HEK293 (cell line): ENCODE results near the gene GUCY2D.

ENCODE experiments used
- BCL11B ChIP-seq: fragments of 450-650 bp; formaldehyde crosslinking; IDR thresholded peaks from 2 replicates; pipeline ENCODE4 v1.5.1; 2016; ENCODE audit warnings: low read depth, missing biosample characterization, missing genetic modification characterization
- GLI2 ChIP-seq: fragments of 450-650 bp; formaldehyde crosslinking; IDR thresholded peaks from 2 replicates; pipeline ENCODE4; 2017; ENCODE audit warnings: missing biosample characterization, missing genetic modification characterization, low read depth, borderline replicate concordance
- HOXA7 ChIP-seq: sonication (generic); formaldehyde crosslinking; IDR thresholded peaks from 2 replicates; pipeline ENCODE4 v1.8.1; 2022; ENCODE audit warnings: missing genetic modification reagents, borderline replicate concordance
- OVOL3 ChIP-seq: fragments of 450-650 bp; formaldehyde crosslinking; IDR thresholded peaks from 2 replicates; pipeline ENCODE4 v1.5.1; 2016; ENCODE audit warnings: missing biosample characterization, missing genetic modification characterization
- PRDM10 ChIP-seq: fragments of 450-650 bp; formaldehyde crosslinking; IDR thresholded peaks from 2 replicates; pipeline ENCODE4 v1.5.1; 2016; ENCODE audit warnings: missing biosample characterization, missing genetic modification characterization
- TRIM28 ChIP-seq: IDR thresholded peaks from 2 replicates; pipeline ENCODE4 v1.6.1; 2011; ENCODE audit warnings: low read length, control low read depth, borderline replicate concordance
- WT1 ChIP-seq: fragments of 450-650 bp; formaldehyde crosslinking; IDR thresholded peaks from 2 replicates; pipeline ENCODE4 v1.5.1; 2016; ENCODE audit warnings: missing biosample characterization, missing genetic modification characterization
- ZBTB11 ChIP-seq: fragments of 450-650 bp; formaldehyde crosslinking; conservative IDR thresholded peaks from 2 replicates; pipeline ENCODE4 v1.5.1; 2016; ENCODE audit warnings: low read depth, missing biosample characterization, missing genetic modification characterization
- ZBTB48 ChIP-seq: fragments of 450-650 bp; formaldehyde crosslinking; IDR thresholded peaks from 2 replicates; pipeline ENCODE4 v1.5.1; 2016; ENCODE audit warnings: missing biosample characterization, missing genetic modification characterization
- ZEB2 ChIP-seq: fragments of 450-650 bp; formaldehyde crosslinking; IDR thresholded peaks from 2 replicates; pipeline ENCODE4 v1.5.1; 2016; ENCODE audit warnings: missing biosample characterization, missing genetic modification characterization
- ZFP69B ChIP-seq: fragments of 450-650 bp; formaldehyde crosslinking; IDR thresholded peaks from 2 replicates; pipeline ENCODE4 v1.5.1; 2016; ENCODE audit warnings: missing biosample characterization, missing genetic modification characterization
- ZNF132 ChIP-seq: fragments of 450-650 bp; formaldehyde crosslinking; IDR thresholded peaks from 2 replicates; pipeline ENCODE4 v1.5.1; 2017; ENCODE audit warnings: missing biosample characterization, missing genetic modification characterization, borderline replicate concordance
- ZNF140 ChIP-seq: fragments of 450-650 bp; formaldehyde crosslinking; IDR thresholded peaks from 2 replicates; pipeline ENCODE4 v1.5.1; 2016; ENCODE audit warnings: missing biosample characterization, missing genetic modification characterization
- ZNF19 ChIP-seq: fragments of 450-650 bp; formaldehyde crosslinking; IDR thresholded peaks from 2 replicates; pipeline ENCODE4; 2016; ENCODE audit warnings: missing biosample characterization, missing genetic modification characterization, low read depth
- ZNF2 ChIP-seq: fragments of 450-650 bp; formaldehyde crosslinking; IDR thresholded peaks from 2 replicates; pipeline ENCODE4 v1.5.1; 2016; ENCODE audit warnings: missing biosample characterization, missing genetic modification characterization
- ZNF211 ChIP-seq: fragments of 450-650 bp; formaldehyde crosslinking; IDR thresholded peaks from 2 replicates; pipeline ENCODE4 v1.5.1; 2016; ENCODE audit warnings: low read depth, missing biosample characterization, missing genetic modification characterization
- ZNF24 ChIP-seq: fragments of 450-650 bp; formaldehyde crosslinking; IDR thresholded peaks from 2 replicates; pipeline ENCODE4 v1.5.1; 2016; ENCODE audit warnings: missing biosample characterization, missing genetic modification characterization
- ZNF248 ChIP-seq: fragments of 450-650 bp; formaldehyde crosslinking; IDR thresholded peaks from 2 replicates; pipeline ENCODE4 v1.5.1; 2017; ENCODE audit warnings: missing biosample characterization, missing genetic modification characterization
- ZNF302 ChIP-seq: fragments of 450-650 bp; formaldehyde crosslinking; IDR thresholded peaks from 2 replicates; pipeline ENCODE4 v1.5.1; 2016; ENCODE audit warnings: missing biosample characterization, missing genetic modification characterization, low read depth
- ZNF350 ChIP-seq: fragments of 450-650 bp; formaldehyde crosslinking; IDR thresholded peaks from 2 replicates; pipeline ENCODE4 v1.5.0; 2017; ENCODE audit warnings: missing biosample characterization, mild to moderate bottlenecking, missing genetic modification characterization
- ZNF366 ChIP-seq: fragments of 450-650 bp; formaldehyde crosslinking; conservative IDR thresholded peaks from 2 replicates; pipeline ENCODE4 v1.5.1; 2016; ENCODE audit warnings: missing biosample characterization, missing genetic modification characterization
- ZNF391 ChIP-seq: fragments of 450-650 bp; formaldehyde crosslinking; IDR thresholded peaks from 2 replicates; pipeline ENCODE4 v1.5.1; 2016; ENCODE audit warnings: low read depth, missing biosample characterization, missing genetic modification characterization, borderline replicate concordance
- ZNF423 ChIP-seq: fragments of 450-650 bp; formaldehyde crosslinking; IDR thresholded peaks from 2 replicates; pipeline ENCODE4 v1.5.1; 2016; ENCODE audit warnings: missing biosample characterization, missing genetic modification characterization
- ZNF510 ChIP-seq: fragments of 450-650 bp; formaldehyde crosslinking; IDR thresholded peaks from 2 replicates; pipeline ENCODE4 v1.5.1; 2018; ENCODE audit warnings: mild to moderate bottlenecking, missing genetic modification characterization, missing biosample characterization; ENCODE audit not compliant: insufficient replicate concordance
- ZNF521 ChIP-seq: fragments of 450-650 bp; formaldehyde crosslinking; IDR thresholded peaks from 2 replicates; pipeline ENCODE4 v1.5.1; 2017; ENCODE audit warnings: missing biosample characterization, mild to moderate bottlenecking, missing genetic modification characterization
- ZNF561 ChIP-seq: fragments of 450-650 bp; IDR thresholded peaks from 2 replicates; pipeline ENCODE4 v1.5.1; 2018; ENCODE audit warnings: missing biosample characterization, missing genetic modification characterization, borderline replicate concordance
- ZNF580 ChIP-seq: fragments of 450-650 bp; formaldehyde crosslinking; IDR thresholded peaks from 2 replicates; pipeline ENCODE4 v1.5.1; 2016; ENCODE audit warnings: missing biosample characterization, missing genetic modification characterization
- ZNF585B ChIP-seq: fragments of 450-650 bp; formaldehyde crosslinking; IDR thresholded peaks from 2 replicates; pipeline ENCODE4 v1.5.1; 2016; ENCODE audit warnings: missing biosample characterization, missing genetic modification characterization
- ZNF610 ChIP-seq: fragments of 450-650 bp; formaldehyde crosslinking; IDR thresholded peaks from 2 replicates; pipeline ENCODE4 v1.5.1; 2016; ENCODE audit warnings: missing biosample characterization, missing genetic modification characterization, borderline replicate concordance
- ZNF664 ChIP-seq: fragments of 450-650 bp; formaldehyde crosslinking; IDR thresholded peaks from 2 replicates; pipeline ENCODE4 v1.5.1; 2016; ENCODE audit warnings: missing biosample characterization, missing genetic modification characterization
- ZNF677 ChIP-seq: fragments of 450-650 bp; IDR thresholded peaks from 2 replicates; pipeline ENCODE4 v1.5.0; 2018; ENCODE audit warnings: missing biosample characterization, mild to moderate bottlenecking, missing genetic modification characterization, moderate library complexity
- ZNF707 ChIP-seq: fragments of 450-650 bp; formaldehyde crosslinking; IDR thresholded peaks from 2 replicates; pipeline ENCODE4 v1.5.1; 2016; ENCODE audit warnings: missing biosample characterization, missing genetic modification characterization
- ZNF747 ChIP-seq: fragments of 450-650 bp; formaldehyde crosslinking; IDR thresholded peaks from 2 replicates; pipeline ENCODE4 v1.5.1; 2016; ENCODE audit warnings: missing biosample characterization, missing genetic modification characterization
- ZNF76 ChIP-seq: fragments of 450-650 bp; formaldehyde crosslinking; IDR thresholded peaks from 2 replicates; pipeline ENCODE4; 2016; ENCODE audit warnings: low read depth, missing biosample characterization, missing genetic modification characterization, borderline replicate concordance
- ZSCAN5A ChIP-seq: fragments of 450-650 bp; formaldehyde crosslinking; IDR thresholded peaks from 2 replicates; pipeline ENCODE4 v1.5.1; 2016; ENCODE audit warnings: missing biosample characterization, missing genetic modification characterization

The GUCY2D gene

GRCh38 chr17:8057691-8058114 is 55.3 kb downstream of the GUCY2D start (continued):
- TF ChIP-seq TRIM28 (no peak), ZNF211 (no peak), ZNF677 (tag by site-specific recombination) (no peak), ZNF248 (tag by site-specific recombination) (no peak), WT1 (tag by site-specific recombination) (no peak), ZNF747 (no peak), ZNF2 (tag by site-specific recombination) (peak; percentile 87), ZNF521 (no peak), BCL11B (tag by site-specific recombination) (no peak), ZNF302 (tag by site-specific recombination) (no peak), ZNF580 (tag by site-specific recombination) (no peak), ZNF132 (no peak), ZNF350 (tag by site-specific recombination) (no peak), OVOL3 (tag by site-specific recombination) (no peak), ZNF391 (no peak), ZBTB48 (no peak), ZNF19 (tag by site-specific recombination) (no peak), ZNF423 (tag by site-specific recombination) (no peak), ZNF140 (tag by site-specific recombination) (no peak), ZSCAN5A (tag by site-specific recombination) (no peak), ZNF24 (tag by site-specific recombination) (peak; percentile 95), ZEB2 (tag by site-specific recombination) (no peak), PRDM10 (tag by site-specific recombination) (0 out of 2 replicates have a peak, but pooled peaks have one; percentile 11), ZNF366 (no peak), ZNF664 (tag by site-specific recombination) (no peak), ZNF707 (tag by site-specific recombination) (no peak), ZNF76 (tag by site-specific recombination) (no peak), ZNF561 (tag by site-specific recombination) (no peak), ZFP69B (tag by site-specific recombination) (0 out of 2 replicates have a peak, but pooled peaks have one; percentile 33), ZBTB11 (tag by site-specific recombination) (no peak), ZNF510 (tag by site-specific recombination) (no peak), ZNF585B (tag by site-specific recombination) (no peak), GLI2 (tag by site-specific recombination) (no peak), HOXA7 (CRISPR knock-in tag) (no peak), ZNF610 (tag by site-specific recombination) (no peak)
